Right cardiac atrium (tissue), 5 donors: ENCODE results near the gene RB1. TPM values are rescaled to one million over a fixed set of nuclear protein-coding genes. Genes with fewer than 3 reads are reported as not detected.

Source experiments
- ATAC-seq, 2 donors: fragments of 200-7000 bp; cut with Tn5 transposase; one replicate each; pipeline versions ENCODE4 v1.8.0 to v1.9.1; 2020; ENCODE audit warnings: moderate library complexity in 2 of 2, mild to moderate bottlenecking in 1 of 2
- DNase-seq, 3 donors: peaks; one replicate each; pipeline ENCODE4 v3.0.0-alpha.2; 2020
- H3K27ac ChIP-seq: one replicate; pipeline ENCODE4 v1.5.1; 2013; ENCODE audit warnings: mild to moderate bottlenecking, low read length, control low read depth, moderate library complexity
- H3K27me3 ChIP-seq: one replicate; pipeline ENCODE4 v1.6.1; 2013; ENCODE audit not compliant: control insufficient read depth, insufficient read depth
- H3K4me1 ChIP-seq: one replicate; pipeline ENCODE4 v1.6.1; 2013; ENCODE audit warnings: low read length; ENCODE audit not compliant: control insufficient read depth, insufficient read depth
- H3K4me3 ChIP-seq: one replicate; pipeline ENCODE4 v1.5.1; 2013; ENCODE audit warnings: low read length, control low read depth
- H3K9me3 ChIP-seq: one replicate; pipeline ENCODE4 v1.6.1; 2013; ENCODE audit warnings: low read length; ENCODE audit not compliant: control insufficient read depth
- WGBS: extraction: QIAGEN DNeasy Blood & Tissue Kit; methylation state at CpG from one replicate; pipeline ENCODE4 v1.1.7; 2013; 5-methylcytosine and 5-hydroxymethylcytosine counted together
- intact Hi-C, 4 donors: fragments of 100-400 bp; cut with DNase I; formaldehyde crosslinking; loops; one replicate each; pipeline versions ENCODE4 v1.11.0 to v1.14.0; 2022 to 2023
- polyA plus RNA-seq: library from polyadenylated mRNA; stranded (reverse); fragments of 200-250 nt; gene quantifications from one replicate; pipeline ENCODE4 v1.2.3, GENCODE V29; 2013
- total RNA-seq, 4 donors: library from RNA; stranded (reverse); fragmentation: NEBNext Ultra II Directional; extraction: Animal tissue kit (Norgen Biotek cat#: 25700); gene quantifications; one replicate each; pipeline ENCODE4 v1.2.1, GENCODE V29; 2021
- donor health status: healthy with polysubstance abuse.
- donor health status: DM: no; HTN: yes; CAD: no.
- donor health status: DM: no; HTN: no; CAD: no.
- donor health status: DM: no; HTN: yes; CAD: no; lungs with severe emphysema.
- donor health status: DM: yes; HTN: yes; CAD: no.

RB1 gene
- total and polyA plus RNA-seq, 5 donors, result 12.3 to 29.0 (median 26.1) TPM

GRCh38 chr13:48507021-48507420, 203.5 kb downstream of the RB1 start:
- H3K9me3 ChIP-seq, result no peaks in the 10 kb centered on the region
- no peak for ATAC-seq
- H3K4me1 ChIP-seq, result peaks cover 6% of the 10 kb centered on the region
- no peak for DNase-seq
- peak overlapping the region; percentile 11 for H3K27ac ChIP-seq
- H3K27me3 ChIP-seq, result no peaks in the 10 kb centered on the region
- no peak overlapping the region for H3K4me3 ChIP-seq
- intact Hi-C loops, result no loop called here
- 75% methylated on average over 10 of the region's 10 CpGs for WGBS

DNA sequence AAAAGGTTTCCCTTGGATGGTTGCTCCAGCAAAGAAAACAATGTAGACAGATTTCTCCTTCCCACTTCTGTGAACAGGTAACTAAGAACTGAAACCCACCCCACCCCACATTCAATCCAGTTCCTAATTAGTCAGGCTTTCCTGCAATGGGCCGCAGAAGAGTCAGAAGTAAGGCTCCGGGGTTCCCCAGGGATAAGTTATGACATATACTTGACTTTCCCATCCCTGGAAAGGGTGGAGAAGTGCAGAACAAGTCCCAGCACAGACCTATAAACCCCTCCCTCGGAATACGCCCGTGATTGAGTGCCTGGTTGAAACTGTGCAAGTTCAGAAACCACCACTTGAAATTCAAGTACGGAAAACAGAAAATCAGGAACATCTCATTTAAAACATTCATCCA, 204.5 kb downstream of the RB1 start:
- intact Hi-C loops, result no loop called here
- Histone ChIP-seq H3K27ac (no peak overlapping the region), H3K9me3 (no peaks in the 10 kb centered on the region), H3K4me3 (no peak overlapping the region), H3K27me3 (no peaks in the 10 kb centered on the region), H3K4me1 (peaks cover 6% of the 10 kb centered on the region)
- 89% methylated on average over 6 of the region's 6 CpGs for WGBS
- DNase-seq (no peak), ATAC-seq (no peak)

DNA sequence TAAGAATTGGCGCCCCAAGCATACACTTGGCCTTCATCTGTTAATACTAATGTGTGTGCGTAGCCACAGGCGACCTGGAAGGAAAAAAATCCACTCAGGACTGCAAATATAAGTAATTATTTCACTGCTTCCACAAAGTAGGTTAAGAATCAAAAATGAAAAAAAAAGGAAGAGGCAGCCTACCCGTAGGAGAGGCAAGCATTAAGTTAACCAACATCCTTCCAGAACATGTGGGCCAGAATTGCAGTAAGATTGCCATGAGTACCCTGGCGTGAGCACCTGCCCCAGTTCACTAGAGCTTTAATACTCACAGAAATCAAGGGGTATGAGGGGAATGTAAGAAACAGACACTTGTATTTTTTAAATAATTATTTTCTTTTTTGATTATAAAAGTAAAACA, 207.1 kb downstream of the RB1 start:
- ATAC-seq (no peak), DNase-seq (no peak)
- Histone ChIP-seq H3K4me3 (no peak overlapping the region), H3K27ac (no peak overlapping the region), H3K4me1 (peaks cover 3% of the 10 kb centered on the region), H3K27me3 (no peaks in the 10 kb centered on the region), H3K9me3 (no peaks in the 10 kb centered on the region)
- WGBS, result 84% methylated on average over 5 of the region's 5 CpGs
- intact Hi-C loops, result no loop called here

DNA sequence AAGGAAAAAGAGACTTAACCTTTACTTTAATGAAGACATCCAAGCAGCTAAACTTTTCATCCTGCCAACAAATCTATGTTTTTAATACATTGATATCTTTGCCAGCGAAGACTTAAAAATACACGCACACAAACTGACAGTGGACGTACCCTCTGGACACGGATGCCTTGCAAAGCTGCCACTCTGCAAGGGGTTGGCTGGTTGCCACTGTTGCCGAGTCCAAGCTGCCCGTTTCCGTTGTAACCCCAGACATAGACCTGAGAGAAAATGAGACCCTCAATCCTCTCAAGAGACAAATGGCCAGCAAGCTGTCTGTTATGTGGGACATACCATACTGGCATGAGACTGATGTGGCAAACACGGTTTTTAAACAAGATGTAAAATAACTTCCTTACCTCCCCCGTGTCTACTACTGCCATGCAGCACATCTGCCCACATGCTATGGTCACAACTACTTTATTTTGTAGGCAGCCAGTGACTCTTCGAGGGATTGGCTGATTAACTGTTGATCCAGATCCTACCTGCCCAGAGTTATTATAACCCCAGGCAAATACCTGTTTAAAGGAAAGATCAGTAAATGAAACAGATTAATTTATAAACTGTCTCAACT, 208.2 kb downstream of the RB1 start:
- Histone ChIP-seq H3K27ac (no peak overlapping the region), H3K4me1 (peaks cover 4% of the 10 kb centered on the region), H3K9me3 (no peaks in the 10 kb centered on the region), H3K27me3 (no peaks in the 10 kb centered on the region), H3K4me3 (peak overlapping the region; percentile 7)
- DNase-seq (peak; percentile 38 to 71 (median 71)), ATAC-seq (peak in 1 of 2 donors; percentile 60)
- 46% methylated on average over 10 of the region's 10 CpGs for WGBS
- intact Hi-C loops, result no loop called here

DNA sequence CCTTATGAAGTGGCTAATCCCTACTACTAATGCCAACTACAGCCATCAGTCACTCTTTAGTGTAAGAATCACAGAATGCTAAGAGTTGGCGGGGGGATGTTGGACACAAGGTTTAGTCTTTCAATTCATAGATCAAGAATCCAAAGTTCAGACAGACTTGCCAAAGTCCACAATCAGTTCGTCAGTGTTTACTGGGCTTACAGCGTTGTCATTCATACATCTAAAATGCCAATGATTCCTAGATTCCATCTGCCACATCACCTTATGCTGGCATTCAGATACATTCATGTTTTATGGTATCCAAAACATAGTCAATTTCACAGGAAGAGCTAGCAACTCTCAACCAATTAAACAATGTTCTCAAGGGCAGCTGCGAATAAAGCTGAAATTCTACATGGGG, 211.2 kb downstream of the RB1 start:
- intact Hi-C loops, result no loop called here

DNA sequence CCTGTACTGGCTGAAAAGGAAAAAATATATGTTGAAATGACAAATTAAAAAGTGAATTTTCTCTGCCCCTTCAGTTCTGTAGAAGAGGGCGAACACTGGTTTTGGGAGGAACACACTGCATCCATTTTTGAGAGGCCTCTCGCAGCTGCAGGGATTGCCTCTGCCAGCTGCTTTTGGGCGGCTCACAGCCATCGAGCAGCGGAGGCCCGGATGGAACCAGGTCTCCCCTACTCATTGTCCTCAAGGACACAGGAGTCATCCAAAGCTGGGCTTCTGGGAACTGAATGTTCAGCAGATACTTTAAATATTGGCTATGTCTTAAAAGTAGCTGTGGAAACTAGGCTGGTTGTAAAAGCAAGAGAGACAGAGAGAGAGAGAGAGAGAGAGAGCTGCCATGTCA, 212.2 kb downstream of the RB1 start:
- Histone ChIP-seq H3K27ac (no peak overlapping the region), H3K27me3 (no peaks in the 10 kb centered on the region), H3K4me3 (no peak overlapping the region), H3K9me3 (no peaks in the 10 kb centered on the region), H3K4me1 (peaks cover 4% of the 10 kb centered on the region)
- intact Hi-C loops, result no loop called here
- WGBS, result 73% methylated on average over 6 of the region's 6 CpGs
- no peak for DNase-seq
- ATAC-seq, result no peak

More for the DNA sequence above, 211.2 kb downstream of the RB1 start:
- Histone ChIP-seq H3K4me3 (no peak overlapping the region), H3K9me3 (no peaks in the 10 kb centered on the region), H3K4me1 (peaks cover 4% of the 10 kb centered on the region), H3K27me3 (no peaks in the 10 kb centered on the region), H3K27ac (no peak overlapping the region)
- DNase-seq (no peak), ATAC-seq (no peak)
- 92% methylated on average over 4 of the region's 4 CpGs for WGBS

DNA sequence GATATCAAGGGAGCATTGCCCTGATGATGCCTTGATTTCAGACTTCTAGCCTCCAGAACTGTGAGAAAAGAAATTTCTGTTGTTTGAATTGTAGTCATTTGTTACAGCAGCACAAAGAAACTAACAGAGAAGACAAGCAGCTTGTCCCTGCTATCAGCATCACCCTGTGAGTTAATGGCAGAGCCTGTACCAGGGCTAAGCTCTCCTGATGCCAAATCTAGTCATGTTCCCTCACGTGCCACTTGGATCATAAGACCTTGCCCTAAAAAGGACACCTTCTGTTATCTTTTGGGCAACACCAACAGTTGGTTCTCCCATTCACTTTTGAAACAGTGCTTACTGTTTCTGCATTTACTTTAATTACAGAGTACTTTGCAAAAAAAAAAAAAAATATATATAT, 214.5 kb downstream of the RB1 start:
- H3K9me3 ChIP-seq, result no peaks in the 10 kb centered on the region
- H3K27me3 ChIP-seq, result no peaks in the 10 kb centered on the region
- no peak overlapping the region for H3K27ac ChIP-seq
- ATAC-seq, result no peak
- no peak overlapping the region for H3K4me3 ChIP-seq
- 73% methylated on average over 1 of the region's 1 CpG for WGBS
- DNase-seq, result no peak
- intact Hi-C loops, result no loop called here
- peaks cover 2% of the 10 kb centered on the region for H3K4me1 ChIP-seq

DNA sequence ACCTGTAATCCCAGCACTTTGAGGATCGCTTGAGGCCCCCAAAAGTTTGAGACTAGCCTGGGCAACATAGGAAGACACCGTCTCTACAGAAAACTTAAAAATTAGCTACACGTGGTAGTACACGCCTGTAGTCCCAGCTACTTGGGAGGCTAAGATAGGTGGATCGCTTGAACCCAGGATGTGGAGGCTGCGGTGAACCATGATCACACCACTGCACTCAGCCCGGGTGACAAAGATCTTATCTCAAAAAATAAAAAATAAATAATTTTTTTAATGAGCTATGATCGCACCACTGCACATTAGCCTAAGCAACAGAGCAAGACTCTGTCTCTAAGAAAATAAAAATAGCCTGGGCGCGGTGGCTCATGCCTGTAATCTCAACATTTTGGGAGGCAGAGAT, 222.7 kb downstream of the RB1 start:
- 96% methylated on average over 10 of the region's 10 CpGs for WGBS
- Histone ChIP-seq H3K9me3 (no peaks in the 10 kb centered on the region), H3K4me3 (no peak overlapping the region), H3K27ac (no peak overlapping the region), H3K4me1 (no peaks in the 10 kb centered on the region), H3K27me3 (no peaks in the 10 kb centered on the region)
- ATAC-seq (no peak), DNase-seq (no peak)
- intact Hi-C loops, result no loop called here

- ATAC-seq, result no peak
- no peaks in the 10 kb centered on the region for H3K27me3 ChIP-seq
- H3K9me3 ChIP-seq, result no peaks in the 10 kb centered on the region
- peak overlapping the region; percentile 42 for H3K4me3 ChIP-seq
- H3K27ac ChIP-seq, result no peak overlapping the region
- H3K4me1 ChIP-seq, result no peaks in the 10 kb centered on the region
- no peak for DNase-seq
- intact Hi-C loops, result no loop called here
- 35% methylated on average over 2 of the region's 2 CpGs for WGBS
These were observed 224.4 kb downstream of the RB1 start for GRCh38 chr13:48527955-48528354.

GRCh38 chr13:48528720-48529119, 225.2 kb downstream of the RB1 start:
- no peaks in the 10 kb centered on the region for H3K4me1 ChIP-seq
- whole genome bisulfite sequencing, result 71% methylated on average over 3 of the region's 3 CpGs
- no peaks in the 10 kb centered on the region for H3K9me3 ChIP-seq
- DNase-seq, result no peak
- no peaks in the 10 kb centered on the region for H3K27me3 ChIP-seq
- intact Hi-C loops, result no loop called here
- H3K27ac ChIP-seq, result no peak overlapping the region
- no peak overlapping the region for H3K4me3 ChIP-seq
- ATAC-seq, result no peak

DNA sequence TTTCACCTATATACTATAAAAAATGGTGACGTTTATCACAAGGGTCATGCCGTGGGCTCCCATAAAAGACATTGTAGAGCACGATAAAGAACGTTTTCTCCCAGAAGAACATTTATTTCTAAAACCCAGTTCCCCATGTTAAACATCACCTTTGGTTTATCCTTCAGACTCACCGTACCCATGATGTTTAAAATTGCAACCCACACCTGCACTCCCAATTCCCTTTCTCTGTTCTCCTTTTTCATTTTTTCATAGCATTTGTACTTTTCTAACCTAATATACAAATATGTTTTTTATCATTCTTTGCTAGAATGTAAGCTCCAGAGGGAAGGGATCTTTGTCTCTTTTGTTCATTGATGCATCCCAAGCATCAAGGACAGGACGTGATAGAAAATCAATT, 227.3 kb downstream of the RB1 start:
- DNase-seq (no peak), ATAC-seq (no peak)
- Histone ChIP-seq H3K4me1 (no peaks in the 10 kb centered on the region), H3K9me3 (no peaks in the 10 kb centered on the region), H3K27me3 (no peaks in the 10 kb centered on the region), H3K27ac (no peak overlapping the region), H3K4me3 (no peak overlapping the region)
- intact Hi-C loops, result loop anchor here in 1 of 4 donors (5.0 kb wide), 1 partner anchor 41 kb away; no protein-coding TSS in a partner anchor
- WGBS, result 81% methylated on average over 6 of the region's 6 CpGs
